Activated T-cell treated with anti-CD3 and anti-CD28 coated beads for 48 hours (primary cell): ENCODE results near the gene TOPBP1.
"Not testable (repeated sequence)": the region's sequence is repeated elsewhere in the genome, so short reads cannot be mapped to it uniquely, and the experiment has no call there.

Source experiments
- DNase-seq: peaks from one replicate; pipeline ENCODE4 v3.0.0-alpha.2; 2020; ENCODE audit warnings: low read depth

Gene TOPBP1

GRCh38 chr3:133570937-133571320, 90.8 kb downstream of the TOPBP1 start:
- no peak for DNase-seq

GRCh38 chr3:133570139-133570936, 91.4 kb downstream of the TOPBP1 start:
- DNase-seq: no peak

- DNase-seq: no peak
Observed at GRCh38 chr3:133568294-133569014, 93.3 kb downstream of the TOPBP1 start.

DNA sequence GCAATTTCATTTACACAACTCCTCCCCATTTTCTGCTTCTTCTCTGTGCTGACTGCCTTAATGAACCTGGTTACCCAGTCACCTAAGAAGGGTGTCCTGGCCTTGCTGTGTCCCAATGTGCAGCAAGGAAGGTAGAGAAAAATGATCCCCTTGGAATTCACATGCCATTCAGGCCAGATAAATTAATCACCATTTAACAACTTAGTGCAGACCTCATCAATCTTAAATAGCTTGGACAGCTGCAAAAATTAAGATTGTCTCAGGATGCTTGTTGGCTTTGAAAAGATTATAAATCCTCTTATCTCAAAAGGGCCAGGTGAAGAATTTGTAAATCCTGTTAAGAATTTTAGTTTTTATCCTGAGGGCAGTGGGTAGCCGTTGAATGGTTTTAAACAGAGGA, 97.9 kb downstream of the TOPBP1 start:
- no peak for DNase-seq

- DNase-seq: no peak
Observed at GRCh38 chr3:133563186-133563591, 98.6 kb downstream of the TOPBP1 start.

DNA sequence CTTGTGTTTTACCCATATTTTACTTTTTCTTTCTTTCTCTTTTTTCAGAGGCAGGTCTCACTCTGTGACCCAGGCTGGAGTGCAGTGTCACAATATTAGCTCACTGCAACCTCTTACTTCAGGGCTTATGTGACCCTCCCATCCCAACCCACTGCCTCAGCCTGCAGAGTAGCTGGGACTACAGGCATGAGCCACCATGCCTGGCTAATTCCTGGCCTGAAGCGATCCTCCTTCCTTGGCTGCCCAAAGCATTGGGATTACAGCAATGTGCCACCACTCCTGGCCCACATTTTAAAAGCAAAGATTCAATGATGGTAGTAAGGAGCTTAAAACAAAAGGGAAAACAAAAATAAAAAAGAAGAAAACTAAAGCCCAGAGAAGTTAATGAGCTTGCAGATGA, 99.4 kb downstream of the TOPBP1 start:
- DNase-seq: no peak

- no peak for DNase-seq
Observed at GRCh38 chr3:133561679-133562078, 100.1 kb downstream of the TOPBP1 start.

GRCh38 chr3:133551589-133551988, 110.2 kb downstream of the TOPBP1 start:
- DNase-seq: not testable (repeated sequence)
